ENCODE data around the gene LPP.
"Not testable (repeated sequence)": the region's sequence is repeated elsewhere in the genome, so short reads cannot be mapped to it uniquely, and the experiment has no call there.

Gene LPP

GRCh38 chr3:188691665-188692064, 537.7 kb downstream of the LPP start:
- DNase-seq: no peak

- no peak for DNase-seq
Observed at GRCh38 chr3:188692700-188693099, 538.7 kb downstream of the LPP start.

GRCh38 chr3:188693435-188693834, 539.5 kb downstream of the LPP start:
- no peak for DNase-seq

- no peak for DNase-seq
Observed at GRCh38 chr3:188695241-188695640, 541.3 kb downstream of the LPP start.

- no peak for DNase-seq
Observed at GRCh38 chr3:188697127-188697526, 543.2 kb downstream of the LPP start.

GRCh38 chr3:188698436-188698835, 544.5 kb downstream of the LPP start:
- no peak for DNase-seq

- no peak for DNase-seq
Observed at GRCh38 chr3:188700501-188700900, 546.5 kb downstream of the LPP start.

GRCh38 chr3:188700918-188701317, 547.0 kb downstream of the LPP start:
- no peak for DNase-seq

GRCh38 chr3:188701485-188701969, 547.6 kb downstream of the LPP start:
- DNase-seq: no peak

GRCh38 chr3:188702028-188702427, 548.1 kb downstream of the LPP start:
- DNase-seq: not testable (repeated sequence)

- no peak for DNase-seq
Observed at GRCh38 chr3:188706176-188706575, 552.2 kb downstream of the LPP start.

- no peak for DNase-seq
Observed at GRCh38 chr3:188706599-188706998, 552.6 kb downstream of the LPP start.

- DNase-seq: no peak
Observed at GRCh38 chr3:188707381-188708288, 553.7 kb downstream of the LPP start.

- no peak for DNase-seq
Observed at GRCh38 chr3:188711881-188712247, 557.9 kb downstream of the LPP start.

- DNase-seq: no peak
Observed at GRCh38 chr3:188712248-188712924, 558.4 kb downstream of the LPP start.

- no peak for DNase-seq
Observed at GRCh38 chr3:188712991-188713390, 559.0 kb downstream of the LPP start.

GRCh38 chr3:188719545-188719944, 565.6 kb downstream of the LPP start:
- no peak for DNase-seq

- DNase-seq: no peak
Observed at GRCh38 chr3:188720215-188720614, 566.3 kb downstream of the LPP start.

- no peak for DNase-seq
Observed at GRCh38 chr3:188720636-188721035, 566.7 kb downstream of the LPP start.

GRCh38 chr3:188721312-188721711, 567.4 kb downstream of the LPP start:
- no peak for DNase-seq

GRCh38 chr3:188721990-188722389, 568.0 kb downstream of the LPP start:
- DNase-seq: no peak

GRCh38 chr3:188722963-188723362, 569.0 kb downstream of the LPP start:
- no peak for DNase-seq

GRCh38 chr3:188727052-188727451, 573.1 kb downstream of the LPP start:
- no peak for DNase-seq

- DNase-seq: no peak
Observed at GRCh38 chr3:188728371-188728896, 574.5 kb downstream of the LPP start.
